IPS-NIHi7 (cell line): ENCODE results near the gene NOB1.

Source experiments
- DNase-seq: peaks from one replicate; pipeline ENCODE4 v3.0.0; 2012; ENCODE audit warnings: mixed read lengths; ENCODE audit errors: extremely low spot score

The NOB1 gene

DNA sequence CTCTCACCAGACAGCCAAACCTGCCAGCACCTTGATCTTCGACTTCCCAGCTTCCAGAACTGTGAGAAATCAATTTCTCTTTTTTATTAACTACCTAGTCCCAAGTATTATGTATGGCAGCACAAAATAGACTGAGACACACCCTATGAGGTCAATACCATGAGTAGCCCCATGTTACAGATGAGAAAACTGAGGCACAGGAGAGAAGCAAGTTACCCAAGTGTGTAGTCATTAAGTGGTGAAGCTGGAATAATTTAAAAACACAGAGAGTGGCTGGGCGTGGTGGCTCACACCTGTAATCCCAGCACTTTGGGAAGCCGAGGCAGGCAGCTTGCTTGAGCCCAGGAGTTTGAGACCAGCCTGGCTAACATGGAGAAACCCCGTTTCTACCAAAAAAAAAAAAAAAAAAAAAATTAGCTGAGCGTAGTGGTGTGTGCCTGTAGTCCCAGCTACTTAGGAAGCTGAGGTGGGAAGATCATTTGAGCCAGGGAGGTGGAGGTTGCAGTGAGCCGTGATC is 33.2 kb downstream of the NOB1 start:
- no peak for DNase-seq

DNA sequence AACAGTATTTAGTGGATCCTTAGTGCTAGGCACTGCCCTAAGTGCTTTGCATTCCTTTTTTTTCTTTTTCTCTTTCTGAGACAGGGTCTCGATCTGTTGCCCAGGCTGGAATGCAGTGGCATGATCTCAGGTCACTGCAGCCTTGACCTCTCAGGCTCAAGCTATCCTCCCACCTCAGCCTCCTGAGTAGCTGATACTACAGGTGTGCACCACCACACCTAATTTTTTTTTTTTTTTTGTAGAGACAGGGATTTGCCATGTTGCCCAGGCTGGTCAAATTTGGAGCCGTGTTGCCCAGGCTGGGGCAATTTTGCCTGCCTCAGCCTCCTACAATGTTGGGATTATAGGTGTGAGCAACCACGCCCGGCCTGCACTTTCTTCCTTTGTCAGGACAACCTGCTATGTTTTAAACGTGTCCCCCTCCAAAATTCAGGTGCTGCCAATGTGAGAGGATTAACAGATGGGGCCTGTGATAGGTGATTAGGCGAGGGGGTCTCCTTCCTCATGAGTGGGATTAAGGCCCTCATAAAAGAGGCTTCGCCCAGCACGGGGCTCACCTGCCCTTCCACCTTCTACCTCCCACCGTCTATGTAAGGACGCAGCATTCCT is 33.8 kb downstream of the NOB1 start:
- no peak for DNase-seq

DNA sequence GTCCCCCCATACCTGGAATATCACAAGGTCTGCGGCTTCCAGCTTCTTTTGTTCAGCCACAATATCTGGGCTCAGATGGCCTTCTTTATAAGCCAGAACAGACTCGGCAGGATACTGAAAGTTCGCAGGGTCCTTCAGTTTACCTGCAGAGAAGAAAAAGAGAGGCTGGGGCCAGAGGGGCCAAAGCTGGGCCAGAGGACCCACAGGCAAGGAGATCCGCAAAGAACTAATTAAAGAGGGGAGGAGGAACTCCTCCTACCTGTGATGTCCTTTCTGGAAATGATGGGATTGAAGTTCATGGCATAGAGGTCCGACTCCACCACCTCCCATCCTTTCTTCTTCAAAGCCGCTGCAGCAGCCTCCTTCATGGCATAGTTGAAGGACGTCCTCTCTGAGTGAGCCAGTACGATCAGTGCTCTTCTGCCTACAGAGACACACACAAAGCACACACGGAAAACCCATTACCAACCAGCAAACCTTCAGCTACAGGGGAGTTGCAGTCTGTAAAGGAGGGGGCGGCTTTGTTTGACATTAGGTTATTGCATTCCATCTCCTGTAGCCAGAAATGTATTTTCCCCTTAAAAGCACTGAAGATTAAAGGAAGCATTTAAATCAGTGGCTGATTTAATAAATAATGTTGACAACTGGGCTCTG is 36.5 kb downstream of the NOB1 start:
- DNase-seq: no peak

DNA sequence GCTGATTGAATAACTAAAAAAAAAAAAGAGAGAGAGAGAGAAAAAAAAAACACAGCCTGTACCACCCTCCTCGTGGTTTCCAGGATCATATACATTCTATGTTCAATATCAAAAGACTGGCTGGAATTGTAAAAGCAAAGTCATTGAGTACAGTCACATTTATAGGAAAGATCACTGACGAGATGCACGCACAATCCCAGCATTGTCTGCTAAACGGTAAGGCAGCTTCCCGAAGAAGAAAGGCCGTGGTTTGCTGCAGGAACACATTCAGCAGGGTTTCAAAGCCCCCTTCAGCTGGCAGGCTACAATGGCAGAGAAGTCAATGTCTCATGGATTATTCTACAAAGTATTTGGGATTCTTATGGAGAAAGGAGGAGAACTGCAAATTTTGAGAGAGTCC is 37.7 kb downstream of the NOB1 start:
- DNase-seq: no peak

DNA sequence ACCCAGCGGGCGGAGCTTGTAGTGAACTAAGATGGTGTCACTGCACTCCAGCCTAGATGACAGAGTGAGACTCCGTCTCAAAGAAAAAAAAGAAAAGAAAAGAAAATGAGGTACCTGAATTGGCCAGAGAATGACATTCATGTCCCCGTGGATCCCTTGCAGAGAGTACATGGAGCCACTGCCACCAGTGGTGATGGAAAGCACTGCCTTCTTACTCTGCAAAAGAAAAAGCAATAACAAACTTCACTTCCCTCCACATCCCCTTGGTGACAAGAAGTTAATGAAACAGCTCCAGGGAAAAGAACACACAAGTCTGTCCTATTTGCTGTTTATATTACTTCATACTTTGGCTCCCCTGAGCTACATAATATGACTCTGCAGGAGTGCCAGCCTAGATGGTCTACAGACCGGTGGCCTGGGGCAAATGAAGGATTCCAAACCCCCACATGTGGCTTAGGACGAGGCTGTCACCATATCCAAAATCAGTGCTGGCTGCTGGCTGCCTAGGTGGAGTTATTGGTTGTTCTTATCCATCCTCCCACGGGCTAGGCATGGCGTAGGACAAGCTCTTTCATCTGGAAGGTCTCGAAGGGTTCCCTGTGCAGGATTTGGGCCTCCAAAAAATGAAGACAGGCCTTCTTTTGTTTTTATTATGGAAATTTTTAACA is 41.7 kb downstream of the NOB1 start:
- DNase-seq: no peak

DNA sequence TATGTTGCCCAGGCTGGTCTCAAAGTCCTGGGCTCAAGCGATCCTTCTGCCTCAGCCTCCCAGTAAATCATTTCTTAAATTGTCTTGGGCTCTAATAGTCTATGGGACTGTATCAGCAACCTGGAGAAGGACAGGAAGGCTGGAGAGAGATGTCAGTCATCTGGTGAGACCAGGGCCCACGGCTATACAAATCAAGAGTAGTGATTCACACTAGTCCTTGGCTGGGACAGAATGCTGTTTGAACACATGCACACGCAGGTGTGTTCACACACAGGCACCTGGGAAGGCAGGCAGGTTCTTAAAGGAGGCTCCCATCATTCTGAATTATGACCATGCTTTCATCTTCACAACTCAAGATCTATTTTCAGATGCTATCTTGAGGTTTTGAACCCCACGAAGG is 42.4 kb downstream of the NOB1 start:
- DNase-seq: no peak

DNA sequence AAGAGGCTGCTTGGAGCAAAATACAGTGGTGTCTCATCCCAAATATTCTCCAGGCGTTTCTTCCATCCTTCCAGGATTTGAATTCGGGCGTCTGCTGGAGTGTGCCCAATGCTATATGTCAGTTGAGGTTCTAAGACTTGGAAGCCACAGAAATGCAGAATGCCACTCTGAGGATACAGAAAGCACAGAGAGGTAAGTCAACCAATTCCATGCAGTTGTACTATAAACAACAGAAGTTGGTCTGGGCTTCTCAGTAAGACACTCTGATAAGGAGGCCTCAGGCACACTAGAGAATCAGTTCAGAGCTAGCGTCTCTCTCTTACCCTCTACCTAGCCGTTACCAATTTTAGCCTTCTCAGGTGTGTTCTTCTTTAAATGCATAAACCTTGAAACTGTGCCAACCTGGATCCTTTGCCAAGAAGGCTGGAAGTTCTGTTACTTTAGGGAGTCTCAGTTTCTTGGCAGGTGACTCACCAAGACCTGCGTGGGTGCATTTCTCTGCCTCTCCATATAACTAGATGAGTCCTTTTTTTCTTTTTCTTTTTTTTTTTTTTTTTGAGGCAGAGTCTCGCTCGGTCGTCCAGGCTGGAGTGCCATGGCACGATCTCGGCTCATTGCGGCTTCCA is 43.5 kb downstream of the NOB1 start:
- no peak for DNase-seq

DNA sequence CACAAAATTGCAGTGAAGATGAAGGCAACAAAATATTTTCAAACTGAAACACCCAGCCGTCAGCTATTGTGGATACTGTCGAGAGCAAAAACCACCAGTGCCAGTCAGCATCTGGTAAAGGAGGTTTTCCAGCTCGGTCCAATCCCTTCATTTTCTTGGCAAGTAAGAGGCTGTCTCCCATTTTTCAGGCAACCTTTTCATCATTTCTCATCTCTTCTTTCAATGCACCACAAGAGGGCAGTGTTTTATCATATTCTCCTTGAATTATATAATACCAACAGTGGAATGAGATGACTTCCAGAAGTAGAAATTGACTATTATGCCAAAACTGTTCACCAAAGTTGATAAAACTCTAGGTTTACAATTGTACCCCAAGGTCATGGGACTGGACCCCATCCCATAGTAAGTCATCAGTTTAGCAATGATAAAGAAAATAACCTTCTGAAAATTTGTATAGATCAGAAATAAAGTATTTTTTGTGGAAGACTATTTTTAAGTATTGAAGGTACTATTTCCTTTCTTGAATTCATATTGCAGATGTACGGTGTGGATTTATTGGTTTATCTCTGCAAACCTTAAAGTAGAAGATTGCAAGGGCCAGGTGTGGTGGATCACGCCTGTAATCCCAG is 45.2 kb downstream of the NOB1 start:
- peak; percentile 64 for DNase-seq

DNA sequence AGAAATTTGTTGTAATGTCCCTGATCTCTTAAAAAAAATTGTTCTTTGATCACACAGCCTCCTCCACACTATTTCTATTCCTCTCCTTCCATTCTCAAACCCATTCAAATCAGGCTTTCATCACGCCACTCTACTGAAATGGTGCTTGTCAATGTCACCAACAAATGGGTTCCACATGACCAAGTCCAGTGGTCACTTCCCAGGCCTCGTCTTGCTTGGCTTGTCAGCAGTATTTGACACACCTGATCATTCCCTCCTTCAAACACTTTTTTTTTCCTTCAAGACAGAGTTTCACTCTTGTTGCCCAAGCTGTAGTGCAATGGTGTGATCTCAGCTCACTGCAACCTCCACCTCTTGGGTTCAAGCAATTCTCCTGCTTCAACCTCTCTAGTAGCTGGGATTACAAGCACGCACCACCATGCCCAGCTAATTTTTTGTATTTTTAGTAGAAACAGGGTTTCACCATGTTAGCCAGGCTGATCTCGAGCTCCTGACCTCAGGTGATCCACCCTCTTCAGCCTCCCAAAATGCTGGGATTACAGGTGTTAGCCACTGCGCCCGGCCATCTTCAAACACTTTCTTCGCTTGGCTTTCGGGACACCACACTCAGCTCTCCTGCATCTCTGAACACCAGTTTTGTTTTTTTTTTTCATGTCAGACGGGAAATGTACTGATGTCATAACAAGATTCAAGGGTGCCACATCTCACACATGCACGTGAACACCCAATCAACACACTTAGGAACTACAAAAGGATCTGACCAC is 46.6 kb downstream of the NOB1 start:
- no peak for DNase-seq

DNA sequence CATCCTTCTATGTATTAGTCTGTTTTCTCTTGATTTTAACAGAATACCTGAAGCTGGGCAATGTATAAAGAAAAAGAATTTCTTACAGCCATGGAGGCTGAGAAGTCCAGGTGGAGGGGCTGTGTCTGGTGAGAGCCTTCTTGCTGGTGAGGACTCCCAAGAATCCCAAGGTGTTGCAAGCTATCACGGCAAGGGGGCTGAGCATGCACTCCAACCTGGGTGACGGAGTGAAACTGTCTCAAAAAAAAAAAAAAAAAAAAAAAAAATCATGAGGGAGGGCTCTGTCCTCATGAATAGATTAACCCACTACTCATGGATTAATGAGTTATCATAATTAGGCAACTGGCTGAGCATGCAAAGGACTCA is 47.8 kb downstream of the NOB1 start:
- no peak for DNase-seq

DNA sequence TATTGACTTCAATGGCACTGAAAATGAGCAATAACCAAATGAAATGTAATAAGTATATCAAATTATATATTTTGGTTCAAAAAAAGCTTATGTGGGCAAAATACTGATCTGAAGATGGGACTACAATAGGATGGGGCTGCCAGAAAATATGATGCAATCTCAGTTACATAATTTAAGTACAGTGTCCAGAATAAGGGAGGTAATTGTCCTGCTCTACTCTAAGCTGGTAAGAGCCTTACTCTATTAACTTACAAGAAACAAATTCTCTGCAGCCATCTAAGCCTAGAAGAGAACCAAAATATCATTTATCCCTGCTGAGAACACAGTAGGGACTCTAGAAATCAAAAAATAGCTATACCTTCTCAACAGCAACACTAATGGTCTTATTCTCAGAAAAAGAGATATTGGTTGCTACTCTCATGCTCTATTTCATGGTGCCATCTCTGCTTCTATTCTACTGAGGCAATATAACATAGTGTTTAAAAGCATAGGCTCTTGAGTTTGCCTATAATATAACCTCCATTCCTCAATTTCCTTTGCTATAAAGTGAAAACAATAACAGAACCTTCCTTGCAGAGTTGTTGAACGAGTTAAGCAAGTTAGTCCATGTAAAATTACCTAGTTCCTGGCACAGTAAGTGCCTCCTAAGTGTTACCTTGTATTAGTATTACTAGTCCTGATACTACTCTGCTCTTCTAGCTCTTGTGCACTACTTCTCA is 48.3 kb downstream of the NOB1 start:
- no peak for DNase-seq

DNA sequence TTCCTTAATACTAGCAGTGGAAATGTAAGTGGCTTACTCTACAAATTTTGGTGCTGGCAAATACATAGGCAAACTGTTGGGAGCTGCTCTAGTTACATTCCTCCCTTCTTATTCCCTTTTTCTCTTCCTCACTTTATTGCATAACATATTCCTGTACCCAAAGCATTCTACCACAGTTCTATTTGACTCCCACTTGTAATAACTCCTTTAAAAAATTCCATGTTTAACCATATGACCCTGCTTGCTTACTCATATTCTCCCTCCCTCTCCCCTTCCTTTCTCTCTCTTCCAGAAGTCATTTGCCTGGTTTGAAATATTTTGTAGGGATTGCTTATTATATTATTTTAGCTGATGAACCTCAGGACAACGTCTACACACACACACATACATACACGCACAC is 51.1 kb downstream of the NOB1 start:
- no peak for DNase-seq

DNA sequence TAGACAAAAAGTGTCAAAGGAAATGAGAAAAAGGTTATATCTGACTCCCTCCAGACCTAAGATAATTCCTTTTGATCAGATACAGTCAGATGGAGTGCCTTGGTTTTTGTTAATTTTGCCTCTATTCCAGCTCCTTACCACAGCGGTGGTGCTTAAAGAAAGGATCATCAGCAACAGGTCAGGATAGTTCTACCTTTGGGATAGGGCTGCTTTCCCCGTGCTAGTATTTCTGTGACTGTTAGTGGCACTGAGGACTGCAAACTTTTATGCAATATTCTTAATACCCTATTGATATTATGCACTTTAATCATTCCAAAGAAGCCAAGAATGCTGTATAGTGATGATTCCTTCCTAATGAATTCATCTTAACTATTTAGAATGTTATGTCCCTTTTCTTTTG is 52.9 kb downstream of the NOB1 start:
- DNase-seq: no peak

DNA sequence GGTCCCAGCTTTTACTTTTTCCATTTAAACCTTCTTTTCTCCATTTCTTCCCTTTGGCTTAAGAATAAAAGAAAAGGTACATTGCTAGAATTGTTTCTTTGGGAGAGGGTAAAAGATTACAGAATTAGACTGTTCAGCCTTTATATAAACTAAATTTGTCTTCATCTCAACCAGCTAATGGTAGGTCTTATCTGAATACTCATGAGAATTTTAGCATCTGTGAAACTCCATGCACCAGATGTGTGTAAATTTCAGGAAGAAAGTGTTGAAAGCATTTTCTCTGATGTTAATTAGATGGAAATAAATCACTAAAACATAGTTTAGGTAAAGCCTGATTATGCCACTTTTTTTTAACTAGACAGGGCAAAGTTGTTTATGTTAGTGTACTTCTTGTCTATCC is 53.3 kb downstream of the NOB1 start:
- DNase-seq: no peak

DNA sequence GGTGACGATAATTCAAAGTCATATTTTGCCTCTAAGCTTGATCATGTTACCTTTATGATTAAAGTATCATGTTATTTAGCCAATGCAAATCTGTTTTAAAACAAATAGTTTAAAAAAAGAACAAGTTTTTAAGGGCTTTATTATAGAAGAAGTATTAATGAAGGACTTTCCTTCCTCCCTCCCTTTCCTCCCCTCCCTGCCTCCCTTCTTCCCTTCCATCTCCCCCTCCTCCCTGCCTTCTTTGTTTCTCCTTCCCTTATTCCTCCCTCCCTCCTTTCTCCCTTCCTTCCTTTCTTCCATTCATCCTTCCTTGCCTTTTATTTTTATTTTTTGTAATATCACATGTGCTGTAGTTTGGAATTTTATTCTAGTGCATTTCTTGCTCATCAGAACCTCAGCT is 54.8 kb downstream of the NOB1 start:
- DNase-seq: no peak

DNA sequence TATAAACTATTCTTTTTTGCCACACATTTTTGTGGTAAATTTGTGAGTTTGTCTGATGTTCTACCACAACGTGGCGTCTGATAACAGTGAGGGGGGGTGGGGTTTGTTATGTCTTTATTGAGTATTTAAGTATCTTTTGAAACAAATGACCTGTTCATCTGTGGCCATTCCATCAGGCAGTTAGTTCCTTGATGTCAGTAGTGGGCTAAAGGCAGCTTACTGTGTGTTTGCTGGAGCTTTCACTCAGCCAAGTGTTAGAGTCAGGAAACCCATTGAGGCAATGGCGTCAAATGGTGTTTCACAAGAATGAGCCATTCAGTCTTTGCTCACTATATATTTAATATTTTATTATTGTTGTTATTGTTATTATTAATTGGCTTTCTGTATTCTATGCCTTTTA is 56.3 kb downstream of the NOB1 start:
- no peak for DNase-seq

DNA sequence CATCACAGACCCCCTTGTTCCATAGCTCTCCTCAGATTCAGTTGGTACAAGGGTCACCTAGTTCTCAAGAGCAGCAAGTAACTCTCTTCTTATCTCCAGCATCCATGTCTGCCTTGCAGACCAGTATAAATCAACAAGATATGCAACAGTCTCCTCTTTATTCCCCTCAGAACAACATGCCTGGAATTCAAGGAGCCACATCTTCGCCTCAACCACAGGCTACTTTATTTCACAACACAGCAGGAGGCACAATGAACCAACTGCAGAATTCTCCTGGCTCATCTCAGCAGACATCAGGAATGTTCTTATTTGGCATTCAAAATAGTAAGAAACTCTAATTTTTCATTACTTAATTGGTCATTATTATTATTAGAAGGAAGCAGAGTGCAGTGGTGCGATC is 60.8 kb downstream of the NOB1 start:
- DNase-seq: no peak

DNA sequence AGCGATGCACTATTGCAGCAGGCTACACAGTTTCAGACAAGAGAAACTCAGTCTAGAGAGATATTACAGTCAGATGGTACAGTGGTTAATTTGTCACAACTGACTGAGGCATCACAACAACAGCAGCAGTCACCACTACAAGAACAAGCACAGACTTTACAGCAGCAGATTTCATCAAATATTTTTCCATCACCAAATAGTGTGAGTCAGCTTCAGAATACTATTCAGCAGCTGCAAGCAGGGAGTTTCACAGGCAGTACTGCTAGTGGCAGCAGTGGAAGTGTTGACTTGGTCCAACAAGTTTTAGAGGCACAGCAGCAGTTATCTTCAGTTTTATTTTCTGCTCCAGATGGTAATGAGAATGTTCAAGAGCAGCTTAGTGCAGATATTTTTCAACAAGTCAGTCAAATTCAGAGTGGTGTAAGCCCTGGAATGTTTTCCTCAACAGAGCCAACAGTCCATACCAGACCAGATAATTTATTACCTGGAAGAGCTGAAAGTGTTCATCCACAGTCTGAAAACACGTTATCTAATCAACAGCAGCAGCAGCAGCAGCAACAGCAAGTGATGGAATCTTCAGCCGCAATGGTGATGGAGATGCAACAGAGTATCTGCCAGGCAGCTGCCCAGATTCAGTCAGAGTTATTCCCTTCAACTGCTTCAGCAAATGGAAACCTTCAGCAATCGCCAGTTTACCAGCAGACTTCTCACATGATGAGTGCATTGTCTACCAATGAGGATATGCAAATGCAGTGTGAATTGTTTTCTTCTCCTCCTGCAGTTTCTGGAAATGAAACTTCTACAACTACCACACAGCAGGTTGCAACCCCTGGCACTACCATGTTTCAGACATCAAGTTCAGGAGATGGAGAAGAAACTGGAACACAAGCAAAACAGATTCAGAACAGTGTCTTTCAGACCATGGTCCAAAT is 62.5 kb downstream of the NOB1 start:
- no peak for DNase-seq
